Stimulated activated CD4-positive, alpha-beta T cell treated with anti-CD3 and anti-CD28 coated beads, Interleukin-4, amount 100 ng/mL, for 4 hours (primary cell): Measurements from ENCODE around the gene AP4S1.
A peak's percentile ranks its signal among the peaks of the same experiment; 100 is the strongest.
"Not testable (repeated sequence)": the region's sequence is repeated elsewhere in the genome, so short reads cannot be mapped to it uniquely, and the experiment has no call there.

Experiments used
- DNase-seq, 2 experiments: peaks; one replicate each; pipeline ENCODE4 v3.0.0-alpha.2; 2020

Gene AP4S1

GRCh38 chr14:31009836-31010574 is 15.4 kb upstream of the AP4S1 start:
- no peak for DNase-seq

- no peak for DNase-seq
These were observed 14.5 kb upstream of the AP4S1 start for GRCh38 chr14:31010935-31011334.

- DNase-seq = no peak
These were observed 11.6 kb upstream of the AP4S1 start for GRCh38 chr14:31013841-31014240.

- DNase-seq = no peak
These were observed 7.3 kb upstream of the AP4S1 start for GRCh38 chr14:31018057-31018645.

- DNase-seq = no peak
These were observed 4.4 kb upstream of the AP4S1 start for GRCh38 chr14:31020834-31021575.

GRCh38 chr14:31021576-31021949 is 3.9 kb upstream of the AP4S1 start:
- DNase-seq = no peak

GRCh38 chr14:31022386-31022785 is 3.1 kb upstream of the AP4S1 start:
- DNase-seq = no peak

- no peak for DNase-seq
These were observed 1.4 kb upstream of the AP4S1 start for GRCh38 chr14:31024010-31024480.

- DNase-seq = no peak
These were observed 677 bp upstream of the AP4S1 start for GRCh38 chr14:31024577-31025366.

- no peak for DNase-seq
These were observed 614 bp downstream of the AP4S1 start, which contains the start of gene STRN3 for GRCh38 chr14:31026077-31026449. TSS of gene STRN3 (minus strand) at chr14:31026379. CDS start at chr14:31026185, 194 bp downstream.

- DNase-seq = peak; percentile 89 to 91
These were observed 1.2 kb downstream of the AP4S1 start for GRCh38 chr14:31026450-31027235.

- DNase-seq = no peak
These were observed 2.4 kb downstream of the AP4S1 start for GRCh38 chr14:31027847-31028246.

- no peak for DNase-seq
These were observed 3.8 kb downstream of the AP4S1 start for GRCh38 chr14:31029016-31029970.

GRCh38 chr14:31030469-31030868 is 5.0 kb downstream of the AP4S1 start:
- no peak for DNase-seq

GRCh38 chr14:31036552-31036951 is 11.1 kb downstream of the AP4S1 start:
- DNase-seq = no peak

GRCh38 chr14:31037709-31038221 is 12.3 kb downstream of the AP4S1 start:
- DNase-seq = no peak

- no peak for DNase-seq
These were observed 13.2 kb downstream of the AP4S1 start for GRCh38 chr14:31038521-31039166.

- no peak for DNase-seq
These were observed 16.9 kb downstream of the AP4S1 start for GRCh38 chr14:31042300-31042699.

GRCh38 chr14:31042893-31043292 is 17.4 kb downstream of the AP4S1 start:
- DNase-seq = not testable (repeated sequence)

- no peak for DNase-seq
These were observed 17.9 kb downstream of the AP4S1 start for GRCh38 chr14:31043379-31043778.
